Retina (tissue), 1 donor: Measurements from ENCODE around the gene C4B.
"Not testable (repeated sequence)": the region's sequence is repeated elsewhere in the genome, so short reads cannot be mapped to it uniquely, and the experiment has no call there.

Experiments used
- DNase-seq: peaks from one replicate; pipeline ENCODE4 v3.0.0-alpha.2; 2016

C4B gene

DNA sequence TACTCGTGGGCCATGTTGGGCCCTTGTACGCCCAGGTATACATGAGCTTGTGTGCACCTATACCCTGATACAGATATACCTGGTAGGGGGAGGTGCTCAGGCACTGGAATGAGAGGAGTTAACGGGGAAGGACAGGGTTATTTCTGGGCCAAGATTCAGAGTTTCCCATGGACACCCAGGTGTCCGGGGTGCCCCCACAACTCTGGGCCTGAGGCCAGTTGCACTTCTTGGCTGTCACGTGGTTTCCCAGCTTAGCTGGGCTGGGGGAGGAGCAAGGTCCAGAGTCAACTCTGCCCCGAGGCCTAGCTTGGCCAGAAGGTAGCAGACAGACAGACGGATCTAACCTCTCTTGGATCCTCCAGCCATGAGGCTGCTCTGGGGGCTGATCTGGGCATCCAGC lies 32.9 kb upstream of the C4B start, which contains the start of gene C4A:
TSS of gene C4A (plus strand) at position 314 of the 400 bp plus-strand sequence. CDS start at position 365, 51 bp downstream.
- not testable (repeated sequence) for DNase-seq

DNA sequence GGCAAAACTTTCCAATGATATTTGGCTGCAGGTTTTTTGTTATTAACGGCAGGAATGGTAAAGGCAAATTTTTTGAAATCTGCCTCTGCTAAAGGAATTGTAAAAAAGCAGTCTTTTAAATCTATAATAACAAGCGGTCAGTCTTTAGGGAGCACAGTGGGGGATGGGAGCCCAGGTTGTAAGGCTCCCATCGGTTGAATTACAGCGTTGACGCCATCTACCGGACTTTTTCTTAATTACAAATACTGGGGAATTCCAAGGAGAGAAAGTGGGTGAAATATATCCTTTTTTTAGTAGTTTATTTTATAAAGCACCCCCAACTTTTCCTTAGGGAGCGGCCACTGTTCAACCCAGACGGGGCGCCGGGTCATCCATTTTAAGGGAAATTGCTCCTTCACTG lies 25.2 kb upstream of the C4B start:
- not testable (repeated sequence) for DNase-seq

- DNase-seq, result not testable (repeated sequence)
Observed at GRCh38 chr6:31994421-31994820, 20.2 kb upstream of the C4B start.

DNA sequence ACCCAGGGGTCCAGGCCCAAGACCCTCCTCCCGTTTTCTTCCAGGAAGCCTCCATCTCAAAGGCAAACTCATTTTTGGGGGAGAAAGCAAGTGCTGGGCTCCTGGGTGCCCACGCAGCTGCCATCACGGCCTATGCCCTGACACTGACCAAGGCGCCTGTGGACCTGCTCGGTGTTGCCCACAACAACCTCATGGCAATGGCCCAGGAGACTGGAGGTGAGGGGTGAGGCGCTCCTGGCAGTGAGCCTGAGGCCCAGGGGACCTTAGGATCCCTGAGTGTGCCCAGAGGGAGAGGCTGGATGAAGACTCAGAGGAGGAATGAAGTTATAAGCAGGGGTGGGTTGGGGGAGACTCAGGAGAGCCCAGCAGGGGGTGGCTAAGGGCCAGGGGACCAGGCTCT lies 18.2 kb upstream of the C4B start:
- DNase-seq, result not testable (repeated sequence)

GRCh38 chr6:32002546-32003268 lies 11.9 kb upstream of the C4B start:
- not testable (repeated sequence) for DNase-seq

DNA sequence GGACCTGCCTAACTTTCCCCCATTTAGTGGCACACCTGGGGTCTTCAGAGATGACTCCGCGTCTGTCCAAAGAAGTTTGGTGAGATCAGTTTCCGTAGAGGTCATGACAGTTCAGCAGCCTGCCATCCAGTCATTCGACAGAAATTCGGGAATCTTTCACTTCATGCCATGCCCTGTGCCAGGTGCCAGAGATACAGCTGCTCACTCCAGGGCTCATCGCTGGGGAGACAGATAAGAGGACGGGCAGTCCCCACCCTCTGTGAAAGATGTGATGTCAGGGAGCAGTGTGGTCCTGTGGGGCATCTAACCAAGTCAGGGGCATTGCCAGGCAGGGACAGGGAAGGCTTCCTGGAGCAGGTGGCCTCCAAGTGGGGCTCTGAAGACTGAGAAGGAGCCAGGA lies 11.3 kb upstream of the C4B start:
- DNase-seq, result not testable (repeated sequence)

- not testable (repeated sequence) for DNase-seq
Observed at GRCh38 chr6:32004393-32004792, 10.2 kb upstream of the C4B start.

DNA sequence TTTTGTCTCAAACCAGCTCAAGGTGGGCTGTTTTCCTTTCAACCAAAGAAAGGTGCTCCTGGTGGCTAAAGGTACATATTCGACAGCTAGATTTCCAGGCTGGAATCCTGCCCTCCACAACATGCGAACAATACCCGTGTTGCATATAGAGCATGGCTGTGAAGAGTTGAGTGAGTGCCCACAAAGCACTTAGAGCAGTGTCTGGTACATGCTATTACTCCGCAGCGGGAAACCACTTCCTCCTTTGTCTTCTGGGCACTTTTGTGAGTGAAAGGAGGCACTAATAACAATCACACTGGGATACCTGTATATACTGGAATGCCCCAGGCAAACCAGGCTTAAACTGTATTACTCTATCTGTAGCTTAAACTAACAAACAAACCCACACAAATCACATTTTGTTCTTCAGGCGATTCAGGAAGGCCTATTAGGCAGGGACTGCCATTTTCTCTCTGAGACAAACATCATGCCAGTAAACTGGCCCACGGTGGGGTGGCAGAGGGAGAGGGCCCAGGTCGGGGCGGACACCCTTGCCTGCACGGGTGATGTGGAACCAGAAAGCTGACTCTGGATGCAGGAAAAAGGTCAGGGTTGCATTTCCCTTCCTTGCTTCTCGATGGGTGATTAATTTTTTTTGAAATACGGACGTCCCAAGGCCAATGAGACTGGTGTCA lies 9.6 kb upstream of the C4B start:
- DNase-seq, result not testable (repeated sequence)

DNA sequence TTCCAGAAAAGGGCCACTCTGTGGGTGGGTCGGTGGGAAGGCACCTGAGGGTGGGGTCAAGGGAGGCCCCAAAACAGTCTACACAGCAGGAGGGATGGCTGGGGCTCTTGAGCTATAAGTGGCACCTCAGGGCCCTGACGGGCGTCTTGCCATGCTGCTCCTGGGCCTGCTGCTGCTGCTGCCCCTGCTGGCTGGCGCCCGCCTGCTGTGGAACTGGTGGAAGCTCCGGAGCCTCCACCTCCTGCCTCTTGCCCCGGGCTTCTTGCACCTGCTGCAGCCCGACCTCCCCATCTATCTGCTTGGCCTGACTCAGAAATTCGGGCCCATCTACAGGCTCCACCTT lies 9.1 kb upstream of the C4B start:
- not testable (repeated sequence) for DNase-seq

DNA sequence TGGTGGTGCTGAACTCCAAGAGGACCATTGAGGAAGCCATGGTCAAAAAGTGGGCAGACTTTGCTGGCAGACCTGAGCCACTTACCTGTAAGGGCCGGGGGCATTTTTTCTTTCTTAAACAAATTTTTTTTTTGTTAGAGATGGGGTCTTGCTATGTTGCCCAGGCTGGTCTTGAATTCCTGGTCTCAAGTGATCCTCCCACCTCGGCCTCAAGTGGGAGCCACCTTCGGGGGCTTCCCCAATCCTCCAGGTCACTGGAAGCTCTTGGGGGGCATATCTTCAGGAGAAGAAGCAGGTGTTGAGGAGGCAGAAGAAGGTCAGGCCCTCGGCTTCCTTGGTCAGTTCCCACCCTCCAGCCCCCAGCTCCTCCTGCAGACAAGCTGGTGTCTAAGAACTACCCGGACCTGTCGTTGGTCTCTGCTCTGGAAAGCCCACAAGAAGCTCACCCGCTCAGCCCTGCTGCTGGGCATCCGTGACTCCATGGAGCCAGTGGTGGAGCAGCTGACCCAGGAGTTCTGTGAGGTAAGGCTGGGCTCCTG lies 8.5 kb upstream of the C4B start:
- not testable (repeated sequence) for DNase-seq

DNA sequence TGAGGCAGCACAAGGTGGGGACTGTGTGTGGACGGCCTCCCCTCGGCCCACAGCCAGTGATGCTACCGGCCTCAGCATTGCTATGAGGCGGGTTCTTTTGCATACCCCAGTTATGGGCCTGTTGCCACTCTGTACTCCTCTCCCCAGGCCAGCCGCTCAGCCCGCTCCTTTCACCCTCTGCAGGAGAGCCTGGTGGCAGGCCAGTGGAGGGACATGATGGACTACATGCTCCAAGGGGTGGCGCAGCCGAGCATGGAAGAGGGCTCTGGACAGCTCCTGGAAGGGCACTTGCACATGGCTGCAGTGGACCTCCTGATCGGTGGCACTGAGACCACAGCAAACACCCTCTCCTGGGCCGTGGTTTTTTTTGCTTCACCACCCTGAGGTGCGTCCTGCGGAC lies 7.5 kb upstream of the C4B start:
- not testable (repeated sequence) for DNase-seq

GRCh38 chr6:32008037-32008436 lies 6.6 kb upstream of the C4B start:
- not testable (repeated sequence) for DNase-seq

- DNase-seq, result not testable (repeated sequence)
Observed at GRCh38 chr6:32008616-32009015, 6.0 kb upstream of the C4B start.

- not testable (repeated sequence) for DNase-seq
Observed at GRCh38 chr6:32009537-32009936, 5.1 kb upstream of the C4B start.

DNA sequence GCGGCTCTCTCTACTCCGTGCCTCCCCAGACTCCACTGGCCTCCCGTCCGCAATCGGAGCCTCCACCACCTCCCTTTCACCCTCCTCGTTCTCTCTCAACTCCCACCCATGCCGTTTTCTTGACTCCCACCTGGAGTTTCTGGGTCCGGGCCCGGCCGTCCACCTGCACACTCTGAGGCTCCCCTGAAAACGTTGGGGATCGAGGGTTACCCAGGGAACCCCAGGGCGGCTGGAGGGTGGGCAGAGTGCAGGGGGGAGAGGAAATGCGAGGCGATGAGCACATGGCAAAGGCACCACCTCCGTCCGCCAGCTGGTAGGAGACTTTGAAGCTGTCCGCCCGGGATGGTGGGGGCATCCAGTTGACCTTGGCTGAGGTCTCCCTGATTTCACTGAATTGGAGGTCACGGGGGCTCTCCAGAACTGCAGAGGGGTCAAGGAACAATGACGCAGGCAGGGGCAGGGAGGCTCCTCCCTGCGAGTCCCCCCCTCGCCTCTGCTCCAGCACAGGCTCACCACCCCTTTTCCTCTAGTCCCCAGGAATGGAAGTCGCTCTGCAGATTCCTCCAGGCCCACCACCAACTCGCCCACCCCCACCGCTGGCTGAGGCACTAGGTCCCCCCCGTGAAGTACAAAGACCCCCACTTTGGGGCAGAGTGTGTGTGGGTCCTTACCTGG lies 3.6 kb upstream of the C4B start:
- not testable (repeated sequence) for DNase-seq

DNA sequence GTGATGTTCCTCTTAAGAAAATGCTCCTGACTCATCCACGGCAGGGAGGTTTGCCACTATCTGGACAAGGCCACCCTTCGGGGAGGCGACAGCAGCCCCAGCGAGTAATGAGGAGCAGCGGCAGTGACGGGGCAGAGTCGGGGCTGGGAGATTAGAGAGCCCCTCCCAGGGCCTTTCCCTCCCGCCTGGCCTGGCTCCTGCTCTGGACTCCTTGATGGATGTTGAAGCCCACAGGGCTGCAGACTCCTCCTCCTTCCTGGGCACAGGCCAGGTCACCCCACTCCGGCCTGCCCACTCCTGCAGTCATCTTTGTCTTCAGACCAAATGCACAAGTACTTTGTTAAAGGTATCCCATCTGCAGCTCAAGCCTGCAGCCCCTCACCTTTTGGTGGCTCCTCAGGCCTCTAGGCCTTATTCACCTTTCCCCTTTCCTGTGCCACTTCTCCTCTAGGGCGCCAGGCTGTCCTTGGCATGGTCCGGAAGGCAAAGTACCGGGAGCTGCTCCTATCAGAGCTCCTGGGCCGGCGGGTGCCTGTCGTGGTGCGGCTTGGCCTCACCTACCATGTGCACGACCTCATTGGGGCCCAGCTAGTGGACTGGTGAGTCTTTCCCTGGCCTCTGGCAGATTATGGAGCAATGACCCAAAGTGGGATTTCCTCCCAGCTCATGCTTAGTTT lies 1.5 kb upstream of the C4B start:
- not testable (repeated sequence) for DNase-seq

DNA sequence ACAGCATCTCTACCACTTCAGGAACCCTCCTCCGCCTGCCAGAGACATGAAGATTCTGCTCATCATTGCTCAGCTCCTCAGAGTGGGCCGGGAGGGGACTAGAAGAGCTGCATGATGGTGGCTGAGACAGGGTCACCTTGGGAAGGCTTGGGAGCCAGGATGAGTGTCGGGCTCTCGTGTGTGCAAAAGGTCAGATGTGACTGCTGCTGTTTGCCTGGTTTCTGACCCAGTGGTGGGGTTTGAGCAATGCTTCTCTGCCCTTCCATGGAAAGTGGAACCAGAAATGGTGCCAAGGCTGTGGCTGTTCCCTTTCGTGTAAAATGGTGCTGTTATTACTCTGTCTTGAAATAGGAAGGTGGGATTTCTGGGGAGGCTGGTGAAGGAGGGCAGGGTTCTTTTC lies 857 bp upstream of the C4B start:
- not testable (repeated sequence) for DNase-seq

DNA sequence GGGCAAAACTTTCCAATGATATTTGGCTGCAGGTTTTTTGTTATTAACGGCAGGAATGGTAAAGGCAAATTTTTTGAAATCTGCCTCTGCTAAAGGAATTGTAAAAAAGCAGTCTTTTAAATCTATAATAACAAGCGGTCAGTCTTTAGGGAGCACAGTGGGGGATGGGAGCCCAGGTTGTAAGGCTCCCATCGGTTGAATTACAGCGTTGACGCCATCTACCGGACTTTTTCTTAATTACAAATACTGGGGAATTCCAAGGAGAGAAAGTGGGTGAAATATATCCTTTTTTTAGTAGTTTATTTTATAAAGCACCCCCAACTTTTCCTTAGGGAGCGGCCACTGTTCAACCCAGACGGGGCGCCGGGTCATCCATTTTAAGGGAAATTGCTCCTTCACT lies 7.5 kb downstream of the C4B start:
- not testable (repeated sequence) for DNase-seq

DNA sequence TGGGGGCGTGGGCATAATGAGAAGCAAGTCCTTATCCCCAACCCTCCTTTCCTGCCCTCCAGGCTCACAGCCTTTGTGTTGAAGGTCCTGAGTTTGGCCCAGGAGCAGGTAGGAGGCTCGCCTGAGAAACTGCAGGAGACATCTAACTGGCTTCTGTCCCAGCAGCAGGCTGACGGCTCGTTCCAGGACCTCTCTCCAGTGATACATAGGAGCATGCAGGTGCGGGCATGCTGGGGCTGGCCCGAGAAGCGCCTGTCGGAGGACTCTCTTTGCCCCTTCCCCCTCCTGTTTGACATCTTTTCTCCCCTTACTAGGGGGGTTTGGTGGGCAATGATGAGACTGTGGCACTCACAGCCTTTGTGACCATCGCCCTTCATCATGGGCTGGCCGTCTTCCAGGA lies 14.0 kb downstream of the C4B start:
- DNase-seq, result not testable (repeated sequence)

DNA sequence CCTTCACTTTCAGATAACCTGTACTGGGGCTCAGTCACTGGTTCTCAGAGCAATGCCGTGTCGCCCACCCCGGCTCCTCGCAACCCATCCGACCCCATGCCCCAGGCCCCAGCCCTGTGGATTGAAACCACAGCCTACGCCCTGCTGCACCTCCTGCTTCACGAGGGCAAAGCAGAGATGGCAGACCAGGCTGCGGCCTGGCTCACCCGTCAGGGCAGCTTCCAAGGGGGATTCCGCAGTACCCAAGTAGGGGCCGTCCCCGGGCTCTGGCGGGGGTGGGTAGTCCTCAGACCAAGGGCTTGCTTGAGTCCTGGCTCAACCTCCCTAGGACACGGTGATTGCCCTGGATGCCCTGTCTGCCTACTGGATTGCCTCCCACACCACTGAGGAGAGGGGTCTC lies 15.0 kb downstream of the C4B start:
- not testable (repeated sequence) for DNase-seq

- not testable (repeated sequence) for DNase-seq
Observed at GRCh38 chr6:32035283-32036013, 20.9 kb downstream of the C4B start.

DNA sequence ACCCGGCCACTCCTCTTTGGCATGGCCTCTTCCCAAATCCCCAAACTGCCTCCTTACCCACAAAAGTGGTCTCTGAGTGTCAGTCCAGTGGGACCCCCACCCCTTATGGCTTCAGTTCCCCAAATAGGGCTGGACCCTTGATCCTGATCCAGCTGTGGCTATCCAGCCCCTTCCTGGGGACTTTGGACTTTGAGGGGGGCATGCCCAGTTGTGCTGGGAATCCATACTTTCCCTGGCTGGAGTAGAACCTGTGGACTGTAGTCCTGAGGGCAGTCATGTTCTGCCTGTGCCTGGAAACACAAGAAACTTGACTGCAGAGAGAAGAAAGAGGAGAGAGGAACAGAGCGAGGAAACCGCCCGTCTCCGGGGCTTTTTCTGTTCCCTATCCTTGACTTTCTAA lies 22.5 kb downstream of the C4B start:
- not testable (repeated sequence) for DNase-seq
